GM18951 (cell line): ENCODE data around the gene CD151.

Experiments used
- POLR2A ChIP-seq: IDR thresholded peaks from 4 replicates; pipeline ENCODE4 v1.6.1; 2011; ENCODE audit warnings: mild to moderate bottlenecking; ENCODE audit not compliant: insufficient read length, insufficient read depth; ENCODE audit errors: extremely low read depth
- in situ Hi-C: fragments of 300-500 bp; cut with MboI; formaldehyde crosslinking; loops from one replicate; pipeline ENCODE4 v1.12.0; 2022; ENCODE audit warnings: low sequenced_read_pairs, mixed read lengths, inconsistent platforms; ENCODE audit not compliant: unreplicated experiment

CD151 gene

GRCh38 chr11:853682-854448 is 21.1 kb downstream of the CD151 start:
- TF ChIP-seq POLR2A: no peak
- in situ Hi-C loops: no loop called here

DNA sequence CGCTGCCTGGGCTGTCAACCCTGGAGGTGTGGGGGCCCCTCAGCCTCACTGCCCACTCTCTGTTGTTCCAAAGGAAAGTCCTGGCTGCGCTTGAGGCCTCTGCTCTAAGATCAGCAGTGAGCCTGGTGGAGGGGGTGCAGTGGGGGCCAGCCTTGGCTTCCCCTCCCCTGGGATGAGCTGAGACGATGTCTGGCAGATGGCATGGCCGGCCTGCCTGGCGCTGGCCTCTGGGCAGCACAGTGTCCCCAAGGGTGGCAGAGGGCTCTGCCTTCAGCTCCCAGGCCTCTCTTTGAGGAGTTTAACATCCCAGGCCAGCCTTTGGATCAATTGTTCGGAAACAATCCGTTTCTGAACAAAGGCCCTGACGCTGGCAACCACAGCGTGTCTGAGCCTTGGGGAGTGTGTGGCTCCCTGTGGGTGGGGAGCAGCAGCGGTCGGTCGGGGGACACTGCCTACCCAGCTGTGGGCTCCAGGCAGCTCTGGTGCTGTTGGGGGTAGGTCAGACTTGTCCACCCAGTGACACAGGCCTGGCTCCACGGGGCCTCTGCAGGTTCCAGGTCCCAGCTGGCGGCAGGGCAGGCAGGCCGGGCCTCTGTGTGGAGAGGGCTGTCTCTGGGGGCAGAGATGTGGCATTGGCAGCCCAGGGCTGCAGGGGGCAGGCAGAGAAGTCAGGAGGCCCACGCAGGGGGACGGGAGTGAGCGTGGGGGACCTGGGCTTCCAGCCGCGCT is 22.0 kb downstream of the CD151 start:
- in situ Hi-C loops: no loop called here
- no peak for TF ChIP-seq POLR2A

DNA sequence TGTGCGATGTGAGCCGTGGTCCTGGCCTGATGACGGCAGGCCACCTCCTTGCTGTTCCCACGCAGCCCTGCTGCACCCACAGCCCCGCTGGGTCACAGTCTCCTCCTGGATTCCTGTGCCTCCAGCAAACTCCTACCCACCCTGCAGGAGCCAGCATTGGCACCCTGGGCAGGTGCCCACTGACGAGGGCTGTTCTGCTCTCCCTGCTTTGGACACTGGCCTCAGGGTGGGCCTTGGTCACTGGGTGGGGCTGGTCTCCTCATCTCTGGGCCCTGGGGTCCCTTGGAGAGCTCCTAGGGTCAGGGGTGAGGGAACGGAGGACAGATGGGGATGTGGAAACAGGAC is 22.6 kb downstream of the CD151 start:
- no peak for TF ChIP-seq POLR2A
- in situ Hi-C loops: no loop called here

- no peak for TF ChIP-seq POLR2A
- in situ Hi-C loops: no loop called here
These were observed 23.0 kb downstream of the CD151 start for GRCh38 chr11:855796-856195.

- in situ Hi-C loops: no loop called here
- TF ChIP-seq POLR2A: no peak
These were observed 23.6 kb downstream of the CD151 start for GRCh38 chr11:856397-856796.

DNA sequence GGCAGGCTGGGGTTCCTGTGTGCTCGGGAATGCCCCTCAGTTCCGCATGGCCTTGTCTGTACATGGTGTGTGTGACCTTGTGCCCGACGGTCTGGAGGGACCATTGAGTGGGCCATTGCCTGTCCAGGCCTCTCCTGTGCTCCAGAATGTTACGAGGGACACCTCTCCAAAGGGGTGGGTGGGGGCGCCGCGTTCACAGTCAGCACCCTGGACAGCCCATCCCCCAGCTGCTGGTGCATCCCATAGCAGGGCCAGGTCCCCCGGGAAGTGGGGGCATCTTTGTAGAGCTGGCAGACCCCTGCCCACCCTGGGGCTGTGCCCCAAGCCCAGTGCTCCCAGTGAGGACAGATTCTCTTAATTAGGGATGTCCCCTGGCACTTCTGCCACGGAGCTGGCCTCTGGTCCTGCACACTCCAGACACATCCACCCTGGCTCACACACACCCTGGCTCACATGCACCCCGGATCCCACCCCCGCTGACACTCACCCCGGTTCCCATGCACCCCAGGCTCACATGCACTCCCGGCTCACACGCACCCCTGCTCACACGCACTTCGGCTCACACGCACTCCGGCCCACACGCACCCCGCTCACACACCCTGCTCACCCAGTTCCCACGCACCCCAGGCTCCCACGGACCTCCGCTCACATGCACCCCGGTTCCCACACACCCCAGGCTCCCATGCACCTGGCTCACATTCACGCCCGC is 25.5 kb downstream of the CD151 start:
- no peak for TF ChIP-seq POLR2A
- in situ Hi-C loops: no loop called here

- no peak for TF ChIP-seq POLR2A
- in situ Hi-C loops: no loop called here
These were observed 26.1 kb downstream of the CD151 start for GRCh38 chr11:858762-859339.

GRCh38 chr11:859394-860131 is 26.8 kb downstream of the CD151 start:
- in situ Hi-C loops: no loop called here
- no peak for TF ChIP-seq POLR2A

GRCh38 chr11:860234-861104 is 27.7 kb downstream of the CD151 start:
- in situ Hi-C loops: no loop called here
- no peak for TF ChIP-seq POLR2A

- in situ Hi-C loops: no loop called here
- no peak for TF ChIP-seq POLR2A
These were observed 28.3 kb downstream of the CD151 start for GRCh38 chr11:861105-861479.

DNA sequence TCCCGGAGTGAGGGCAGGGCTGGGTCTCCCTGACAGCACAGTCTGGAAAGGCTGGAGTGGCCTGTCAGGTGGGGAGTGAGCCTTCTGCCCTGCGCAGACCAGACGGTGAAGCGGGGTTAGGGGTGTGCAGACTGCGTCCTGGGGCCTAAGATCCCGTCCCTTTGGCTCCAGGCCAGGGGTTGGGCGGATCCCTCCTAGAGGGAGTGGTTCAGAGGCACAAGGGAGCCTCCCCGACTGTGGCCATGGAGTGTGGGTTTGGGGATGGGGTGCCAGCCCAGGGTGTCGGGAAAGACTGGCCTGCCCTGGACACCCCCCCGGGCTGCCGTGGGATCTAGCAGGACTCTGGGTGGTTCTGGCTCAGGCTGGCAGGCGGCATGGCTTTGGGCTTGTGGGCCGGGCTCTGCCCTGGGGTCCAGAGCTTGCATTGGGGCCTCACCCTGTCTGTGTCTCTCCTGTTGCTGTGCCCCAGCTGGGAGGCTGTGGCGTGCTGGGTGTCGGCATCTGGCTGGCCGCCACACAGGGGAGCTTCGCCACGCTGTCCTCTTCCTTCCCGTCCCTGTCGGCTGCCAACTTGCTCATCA is 29.4 kb downstream of the CD151 start:
- in situ Hi-C loops: no loop called here
- TF ChIP-seq POLR2A: no peak

DNA sequence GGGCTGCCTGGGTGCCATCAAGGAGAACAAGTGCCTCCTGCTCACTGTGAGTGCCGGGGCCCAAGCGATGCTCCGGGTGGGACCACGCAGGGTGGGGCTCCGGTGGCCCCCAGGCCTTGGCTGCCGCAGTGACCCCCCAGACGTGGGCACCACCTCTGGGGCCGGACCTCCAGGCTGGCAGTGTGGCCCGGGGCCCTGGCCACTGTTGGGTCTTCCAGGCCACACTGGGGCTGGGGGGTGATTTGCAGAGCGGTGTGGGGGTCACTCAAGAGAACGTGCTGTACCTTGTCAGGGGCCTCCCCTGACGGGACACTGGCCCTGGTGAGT is 29.9 kb downstream of the CD151 start:
- no peak for TF ChIP-seq POLR2A
- in situ Hi-C loops: no loop called here
